DMS 273 (cell line): Measurements from ENCODE around the gene TTYH3.
"Not testable (repeated sequence)": the region's sequence is repeated elsewhere in the genome, so short reads cannot be mapped to it uniquely, and the experiment has no call there.

ENCODE experiments used
- DNase-seq: peaks from one replicate; lab custom pipeline; 2025; ENCODE audit not compliant: unreplicated experiment; lab: John Stamatoyannopoulos, UW

Gene TTYH3

DNA sequence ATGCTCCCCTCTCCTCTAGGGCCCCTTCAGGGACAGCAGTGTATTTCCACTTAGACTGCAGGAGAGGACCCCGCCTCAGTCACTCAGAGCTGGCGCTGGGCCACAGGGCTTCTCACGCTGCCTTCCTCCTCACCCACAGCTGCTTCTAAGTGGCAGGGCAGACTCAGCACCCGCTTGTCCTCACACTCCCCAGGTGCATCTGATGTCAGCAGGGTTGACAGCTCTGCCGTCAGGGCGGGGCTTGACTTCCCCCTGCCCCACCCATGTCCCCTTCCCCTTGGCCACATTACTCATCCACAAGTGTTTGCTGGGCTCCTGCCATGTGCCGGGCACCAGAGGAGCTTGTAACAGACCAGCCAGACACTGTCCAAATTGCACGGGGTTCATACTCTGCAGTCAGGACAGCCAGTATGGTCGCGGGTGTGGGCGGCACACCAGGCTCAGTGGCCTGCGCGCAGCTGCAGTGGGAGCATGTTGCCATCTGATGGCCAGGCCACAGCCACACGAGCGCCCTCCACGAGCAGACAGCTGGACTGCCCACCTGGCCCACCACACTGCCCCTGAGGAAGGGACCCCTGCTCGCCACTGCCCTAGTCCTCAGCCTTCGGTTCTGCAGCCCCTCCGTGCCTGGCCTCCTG is 29.3 kb upstream of the TTYH3 start:
- no peak for DNase-seq

DNA sequence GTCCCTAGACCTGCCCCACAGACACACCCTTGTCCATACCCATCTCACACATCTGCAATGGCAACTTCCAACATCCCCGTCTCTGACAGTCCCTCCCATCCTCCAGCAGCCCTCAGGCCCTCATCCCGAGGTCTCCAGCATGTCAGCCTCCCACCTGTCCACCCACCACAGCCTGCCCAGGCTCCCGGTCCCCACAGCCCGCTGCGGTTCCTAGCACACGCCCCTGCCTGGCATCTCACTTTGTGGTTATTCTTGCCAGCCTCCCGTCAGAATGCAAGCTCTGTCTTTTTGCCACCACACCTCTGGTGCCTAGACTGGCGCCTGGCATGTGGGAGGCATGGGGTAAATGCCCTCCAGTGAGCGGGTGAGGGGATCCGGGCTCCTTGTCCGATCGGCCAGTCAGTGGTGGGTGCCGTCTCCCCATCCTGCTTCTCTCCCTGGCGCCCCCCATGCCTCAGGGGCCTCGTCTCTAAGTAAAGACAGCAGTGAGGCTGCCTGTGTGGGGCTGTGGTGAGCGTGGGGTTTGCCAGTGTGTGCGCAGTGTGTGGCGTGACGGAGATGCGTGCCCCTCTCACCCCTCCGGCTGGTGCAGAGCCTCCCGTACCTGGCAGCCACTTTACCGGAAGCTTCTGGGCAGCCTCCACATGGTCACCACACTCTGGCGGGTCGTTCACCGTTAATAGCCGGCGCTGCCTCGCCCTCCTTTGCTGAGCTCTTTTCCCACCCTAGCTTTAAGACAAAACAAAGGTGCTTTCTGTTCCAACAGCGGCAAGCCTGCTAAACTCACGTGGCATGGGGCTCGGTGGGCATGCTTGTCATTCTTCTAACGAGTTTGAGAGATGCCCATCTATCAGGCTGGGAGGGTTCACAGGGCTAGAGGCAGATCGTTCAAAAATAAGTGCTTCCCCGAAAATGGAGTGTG is 28.5 kb upstream of the TTYH3 start:
- no peak for DNase-seq

DNA sequence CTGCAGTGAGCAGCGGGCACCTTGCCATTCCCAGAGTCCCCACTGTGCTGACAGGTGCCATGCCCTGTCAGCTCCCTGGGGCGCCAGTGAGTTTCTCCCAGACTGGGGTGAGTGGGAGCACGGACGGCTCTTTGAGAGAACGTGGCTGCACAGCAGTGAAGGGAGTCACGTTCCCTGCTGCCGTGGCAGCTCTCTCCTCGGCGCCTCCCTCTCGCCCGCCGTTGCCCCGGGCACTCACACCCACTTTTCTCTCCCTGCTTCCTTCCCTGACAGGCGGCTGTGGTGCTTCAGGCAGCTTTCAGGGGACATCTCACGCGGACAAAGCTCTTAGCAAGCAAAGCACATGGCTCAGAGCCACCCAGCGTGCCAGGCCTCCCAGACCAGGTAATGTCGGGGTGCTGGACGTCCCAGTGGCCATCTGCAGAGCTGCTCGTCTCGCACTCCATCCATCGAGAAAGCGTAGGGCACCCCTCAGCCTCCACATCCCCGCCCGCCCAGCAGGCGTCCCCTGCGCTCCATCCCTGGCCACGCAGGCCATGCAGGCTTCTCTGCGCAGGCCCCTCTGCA is 27.1 kb upstream of the TTYH3 start:
- no peak for DNase-seq

DNA sequence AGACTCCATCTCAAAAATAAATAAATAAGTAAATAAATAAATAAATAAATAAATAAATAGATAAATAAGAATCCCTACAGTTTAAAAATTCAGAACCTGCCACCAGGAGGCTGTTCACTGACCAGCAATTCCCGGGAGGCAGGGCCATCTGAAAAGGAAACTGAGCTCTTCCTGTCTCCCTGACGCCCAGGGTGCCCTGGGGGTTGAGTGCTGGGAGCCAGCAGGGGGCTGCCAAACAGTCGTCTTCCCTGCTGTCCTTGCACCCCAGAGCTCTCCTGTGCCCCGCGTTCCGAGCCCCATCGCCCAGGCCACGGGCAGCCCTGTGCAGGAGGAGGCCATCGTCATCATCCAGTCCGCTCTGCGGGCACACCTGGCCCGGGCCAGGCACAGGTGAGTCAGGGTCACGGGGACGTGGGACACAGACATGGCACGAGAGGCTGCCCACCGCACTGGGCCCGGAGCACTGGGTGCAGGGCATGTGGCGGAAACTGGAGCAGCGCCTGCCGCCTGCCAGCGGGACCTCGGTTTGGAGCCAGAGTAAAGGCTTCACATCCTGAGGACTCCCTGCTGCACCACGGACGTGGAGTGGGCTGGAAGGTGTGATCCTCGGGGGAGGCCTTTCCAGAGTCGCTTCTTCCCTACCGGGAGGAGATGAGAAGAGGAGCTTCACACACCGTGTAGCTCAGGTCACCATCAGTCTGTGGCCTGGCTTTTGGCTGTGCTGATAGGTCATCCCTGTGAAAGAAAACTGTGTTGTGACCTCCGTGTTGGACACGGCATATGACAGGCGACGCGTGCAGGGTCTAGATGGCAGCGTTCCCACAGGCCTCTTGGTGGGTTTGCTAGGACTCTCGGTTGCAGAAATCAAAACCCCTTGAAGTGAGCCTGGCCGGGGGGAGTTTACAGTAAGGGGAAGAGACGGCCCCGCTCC is 25.9 kb upstream of the TTYH3 start:
- DNase-seq, result no peak

DNA sequence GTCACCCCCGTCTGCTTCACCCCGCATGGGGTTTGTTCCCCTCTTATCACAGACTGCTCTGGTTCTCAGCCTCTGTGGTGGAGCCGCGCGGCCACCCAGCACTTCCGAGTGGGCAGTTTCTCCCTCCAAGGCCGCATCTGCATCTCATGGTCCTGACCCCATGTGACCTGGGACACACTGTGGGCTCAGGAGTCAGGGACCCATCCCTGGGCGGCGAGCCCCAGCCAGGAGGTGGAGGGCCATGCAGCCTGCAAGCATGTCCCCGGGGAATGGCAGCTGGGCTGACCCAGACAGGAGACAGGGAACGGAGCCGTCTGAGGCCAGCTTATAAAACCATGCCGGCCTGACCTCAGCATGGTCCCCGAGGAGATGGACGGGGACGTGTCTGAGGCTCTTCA is 25.2 kb upstream of the TTYH3 start:
- DNase-seq, result no peak

DNA sequence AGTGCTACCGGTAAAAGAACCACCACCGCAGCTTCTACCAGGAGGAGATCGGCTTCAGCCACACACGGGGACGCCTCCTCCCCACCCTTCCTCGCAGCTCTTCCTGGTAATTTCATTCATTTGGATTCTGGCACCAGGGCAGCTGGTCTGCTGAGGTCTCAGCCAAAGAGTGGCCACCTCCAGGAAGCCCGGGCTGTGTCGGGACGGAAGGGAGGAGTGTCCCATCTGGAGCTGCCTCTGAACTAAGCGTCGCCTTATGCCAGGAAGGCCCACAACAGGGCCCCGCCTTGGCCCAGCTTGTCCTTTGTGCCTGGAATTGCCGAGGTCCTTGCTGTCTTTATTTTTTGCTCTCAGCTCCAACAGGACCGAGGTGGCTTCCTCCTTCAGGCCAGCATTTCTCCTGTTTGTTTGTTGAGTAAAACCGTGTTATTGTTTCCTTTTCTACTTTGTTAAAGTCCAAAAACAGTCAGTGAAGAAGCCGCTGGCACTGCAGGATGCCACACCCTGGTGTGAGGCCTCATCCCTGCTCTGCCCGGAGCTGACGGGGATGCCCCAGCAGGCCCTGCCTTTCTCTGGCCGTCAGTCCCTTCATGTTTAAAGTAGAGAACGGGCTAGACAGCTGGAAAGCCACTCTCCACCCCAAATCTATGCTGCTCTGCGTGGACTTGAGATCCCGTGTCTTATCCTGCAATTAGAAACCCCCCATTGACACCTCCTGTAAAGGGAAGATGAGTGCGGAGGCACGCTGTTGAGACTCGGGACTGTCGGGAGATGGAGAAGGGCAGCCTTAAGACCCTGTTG is 24.5 kb upstream of the TTYH3 start:
- peak; percentile 85 for DNase-seq

DNA sequence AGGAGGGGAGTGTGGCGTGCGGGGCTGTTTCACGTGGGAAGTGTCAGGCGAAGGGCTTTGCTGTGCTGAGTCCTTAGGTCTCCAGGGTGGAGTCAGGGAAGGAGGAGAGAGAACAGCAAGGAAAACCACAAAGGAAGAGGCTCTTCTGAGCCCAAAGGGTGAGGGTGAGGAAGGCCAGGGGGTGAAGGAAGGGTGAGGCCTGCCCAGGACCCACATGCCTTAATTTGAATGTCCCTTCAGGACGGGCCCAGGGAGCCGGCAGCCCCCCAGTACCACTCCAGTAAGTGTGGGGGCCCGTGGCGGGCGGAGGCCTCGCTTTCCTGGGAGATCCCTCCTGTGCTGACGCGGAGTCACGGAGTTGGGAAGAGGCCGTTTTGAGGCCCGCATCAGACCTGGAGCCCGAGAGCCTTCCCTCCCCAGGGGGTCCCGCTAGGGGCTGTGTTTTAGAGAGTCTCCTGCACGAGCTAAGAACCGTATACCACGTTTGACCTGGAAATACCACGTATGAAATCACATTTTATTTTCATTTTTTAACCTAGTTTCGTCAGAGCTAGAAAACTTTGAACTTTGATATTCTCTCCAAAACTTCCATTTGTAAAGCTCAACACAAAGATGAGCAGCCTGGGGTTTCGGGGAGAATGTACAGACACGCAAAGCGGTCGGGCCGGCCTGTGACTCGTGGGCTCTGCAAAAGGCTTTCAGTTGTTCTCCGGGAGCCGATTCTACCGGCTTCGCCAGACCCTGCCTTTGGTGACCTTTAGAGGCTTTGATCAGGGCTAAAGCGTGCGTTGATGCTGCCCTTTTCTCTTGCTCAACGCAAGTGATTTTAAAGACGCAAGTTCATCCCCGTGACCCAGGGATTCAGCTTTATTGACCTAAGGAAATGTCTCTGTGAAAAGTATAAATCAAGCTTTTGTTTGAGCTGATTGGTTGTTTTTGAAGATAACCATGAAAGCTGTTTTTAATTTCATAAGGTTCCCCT is 23.6 kb upstream of the TTYH3 start:
- no peak for DNase-seq

DNA sequence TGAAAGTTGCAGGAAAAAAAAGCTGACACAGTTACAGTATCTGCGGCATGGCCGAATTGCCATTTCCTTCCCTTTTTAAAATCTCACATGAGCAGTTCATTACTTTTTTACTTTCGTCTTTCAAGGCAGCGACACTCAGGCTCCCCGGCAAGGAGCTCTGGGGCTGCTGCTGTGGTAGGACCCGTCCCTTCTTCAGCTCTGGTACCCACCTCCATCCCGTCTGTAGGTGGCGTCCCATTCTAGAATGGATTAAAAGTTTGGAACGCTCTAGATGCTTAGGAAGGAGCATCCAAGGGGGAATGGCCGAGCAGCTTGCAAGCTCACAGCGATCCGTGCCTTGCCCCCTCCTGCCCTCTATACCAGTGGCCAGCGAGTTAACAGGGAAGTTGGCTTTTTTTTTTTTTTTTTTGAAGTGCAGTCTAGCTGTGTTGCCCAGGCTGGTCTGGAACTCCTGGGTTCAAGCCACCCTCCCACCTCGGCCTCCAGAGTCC is 22.8 kb upstream of the TTYH3 start:
- peak; percentile 72 for DNase-seq

DNA sequence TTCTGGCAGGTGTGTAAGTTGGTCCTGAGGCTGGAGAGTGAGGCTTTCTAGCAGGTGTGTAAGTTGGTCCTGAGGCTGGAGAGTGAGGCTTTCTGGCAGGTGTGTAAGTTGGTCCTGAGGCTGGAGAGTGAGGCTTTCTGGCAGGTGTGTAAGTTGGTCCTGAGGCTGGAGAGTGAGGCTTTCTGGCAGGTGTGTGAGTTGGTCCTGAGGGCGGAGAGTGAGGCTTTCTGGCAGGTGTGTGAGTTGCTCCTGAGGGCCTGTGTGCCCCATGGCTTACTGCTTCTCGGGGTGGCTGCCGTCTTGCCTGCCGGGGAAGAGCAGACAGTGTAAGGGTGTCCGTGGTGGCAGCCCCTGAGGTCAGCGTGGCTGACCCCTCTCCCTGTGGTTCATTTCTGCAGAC is 22.1 kb upstream of the TTYH3 start:
- not testable (repeated sequence) for DNase-seq

DNA sequence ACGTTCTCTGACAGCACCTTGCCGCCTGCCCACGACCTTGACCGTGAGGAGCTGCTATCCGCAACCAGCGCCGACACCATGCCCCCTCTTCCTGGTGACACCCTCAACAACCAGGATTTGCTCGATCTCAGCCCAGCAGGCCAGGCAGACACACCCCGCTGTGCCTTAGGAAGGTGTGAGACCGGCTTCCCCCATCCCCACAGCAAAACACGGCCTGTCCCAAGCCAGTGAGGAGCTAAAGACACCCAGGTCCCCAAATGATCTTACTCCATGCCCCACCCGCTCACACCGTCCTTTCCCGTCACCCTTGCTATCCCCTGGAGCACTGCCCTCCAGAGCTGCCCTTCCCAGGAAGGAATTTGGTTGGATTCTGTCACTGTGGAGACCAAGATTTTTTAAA is 21.3 kb upstream of the TTYH3 start:
- DNase-seq, result no peak

DNA sequence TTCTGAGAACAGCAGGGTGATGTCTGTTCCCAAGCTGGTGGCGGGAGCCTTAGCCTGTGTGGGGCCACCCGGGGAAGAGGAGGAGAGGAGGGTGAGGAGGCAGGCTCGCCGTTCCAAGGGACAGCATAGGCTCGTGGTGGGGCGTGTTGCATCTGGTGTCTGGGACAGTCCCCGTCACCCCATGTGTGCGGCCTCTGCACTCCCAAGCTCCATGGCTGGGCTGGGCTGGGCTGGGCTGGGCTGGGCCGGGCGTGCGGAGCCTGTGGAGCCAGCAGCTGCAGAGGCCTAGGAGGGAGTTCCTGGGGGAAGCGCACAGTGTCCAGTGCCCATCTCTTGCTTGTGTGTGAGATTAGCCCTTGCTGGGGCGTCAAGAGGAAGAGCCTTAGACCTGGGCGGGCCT is 20.9 kb upstream of the TTYH3 start:
- DNase-seq, result no peak

DNA sequence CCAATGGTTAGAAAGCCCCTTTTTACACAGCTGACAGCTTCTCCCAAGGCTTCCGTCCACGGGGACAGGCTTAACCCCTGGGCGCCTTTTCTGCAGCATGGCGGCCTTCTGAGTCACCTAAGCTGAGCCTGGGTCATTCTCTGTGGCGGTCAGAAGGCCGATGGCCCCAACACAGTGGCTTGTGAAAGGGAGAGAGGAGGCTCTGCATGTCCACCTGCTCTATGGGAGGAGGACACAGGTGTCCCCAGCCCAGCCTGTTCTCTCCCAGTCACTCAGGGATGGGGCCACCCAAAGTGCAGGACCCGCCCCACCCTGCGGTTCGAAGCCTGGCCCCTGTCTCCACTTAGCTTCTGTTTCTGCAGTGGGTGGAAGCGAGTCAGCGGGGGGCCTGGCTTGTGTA is 20.4 kb upstream of the TTYH3 start:
- no peak for DNase-seq

DNA sequence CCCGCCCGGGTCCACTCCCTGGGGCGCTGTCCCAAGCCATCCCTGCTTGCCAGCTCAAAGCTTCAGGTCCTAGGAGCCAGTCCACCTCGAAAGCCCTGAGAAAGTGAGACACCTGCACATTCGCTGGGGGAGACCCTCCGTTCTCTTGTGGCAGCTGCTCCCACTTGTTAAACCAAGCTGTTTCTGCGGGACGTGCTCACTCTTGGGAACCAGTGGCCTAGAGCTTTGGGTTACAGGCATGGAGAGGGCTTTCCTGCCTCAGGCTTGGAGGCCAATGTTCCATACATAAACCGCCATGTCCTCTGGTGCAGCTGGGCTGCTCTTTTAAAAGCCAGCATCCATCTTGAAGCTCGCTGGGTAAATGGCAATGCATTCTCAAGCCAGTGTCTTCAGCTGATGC is 19.9 kb upstream of the TTYH3 start:
- no peak for DNase-seq

DNA sequence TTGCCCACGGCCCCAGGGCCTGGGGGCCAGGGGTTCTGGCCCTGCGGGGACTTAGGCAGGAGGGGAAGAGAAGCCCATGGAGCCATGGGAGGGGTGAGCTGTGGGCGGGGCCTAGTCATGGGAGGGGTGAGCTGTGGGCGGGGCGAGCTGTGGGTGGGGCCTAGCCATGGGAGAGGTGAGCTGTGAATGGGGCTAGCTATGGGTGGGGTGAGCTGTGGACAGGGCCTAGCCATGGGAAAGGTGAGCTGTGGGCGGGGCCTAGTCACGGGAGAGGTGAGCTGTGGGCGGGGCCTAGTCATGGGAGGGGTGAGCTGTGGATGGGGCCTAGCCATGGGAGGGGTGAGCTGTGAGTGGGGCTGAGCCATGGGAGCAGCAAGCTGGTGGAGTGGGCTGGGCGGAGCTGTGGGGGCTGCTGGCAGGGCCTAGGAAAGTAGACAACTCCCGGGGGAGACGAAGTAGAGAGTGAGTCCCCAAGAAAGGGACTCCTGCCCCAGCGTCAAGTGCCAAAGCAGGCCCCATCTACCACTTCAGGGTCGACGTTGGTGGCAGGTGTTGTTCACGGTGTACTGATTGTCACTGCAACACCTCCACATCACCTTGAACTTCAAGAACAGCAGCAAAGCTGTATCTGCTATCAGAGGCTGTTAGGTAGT is 19.2 kb upstream of the TTYH3 start:
- DNase-seq, result no peak

DNA sequence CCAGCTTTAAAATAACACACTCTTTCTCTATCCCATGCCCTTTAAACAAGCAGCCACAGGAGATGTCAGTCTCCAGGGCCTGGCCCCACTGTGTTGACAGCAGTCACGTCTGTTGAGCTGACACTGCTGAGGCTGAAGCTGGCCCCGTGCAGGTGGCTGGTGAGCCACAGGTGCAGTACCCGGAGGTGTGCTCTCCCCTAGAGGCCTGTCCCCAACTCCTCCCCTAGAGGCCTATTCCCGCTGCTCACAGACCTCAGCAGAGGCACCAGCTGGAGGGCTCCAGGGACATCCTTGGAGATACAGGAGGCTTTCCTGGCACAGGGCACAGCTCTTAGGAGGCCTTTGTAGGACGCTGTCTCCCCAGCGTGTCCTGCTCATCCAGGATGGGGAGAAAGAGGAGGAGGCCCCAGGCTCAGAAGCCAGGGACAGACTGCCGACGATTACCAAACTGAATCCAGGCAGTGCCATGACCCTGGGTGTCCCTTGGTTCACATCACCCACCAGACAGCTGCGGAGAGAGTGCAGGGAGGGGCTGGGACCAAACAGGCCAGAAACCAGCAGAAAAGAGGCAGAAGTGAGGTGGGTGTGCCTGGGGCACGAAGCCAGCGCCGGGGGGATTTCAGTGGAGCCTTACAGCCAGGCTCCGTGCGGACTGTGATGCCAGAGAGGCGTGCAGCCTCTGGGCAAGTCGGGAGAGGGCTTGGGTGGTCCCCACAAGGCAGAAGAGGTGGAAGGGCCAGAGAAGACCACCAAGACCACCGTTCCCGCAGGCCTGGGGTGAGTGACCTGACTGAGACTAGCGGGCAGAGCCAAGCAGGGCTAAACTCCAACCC is 18.5 kb upstream of the TTYH3 start:
- DNase-seq, result no peak

DNA sequence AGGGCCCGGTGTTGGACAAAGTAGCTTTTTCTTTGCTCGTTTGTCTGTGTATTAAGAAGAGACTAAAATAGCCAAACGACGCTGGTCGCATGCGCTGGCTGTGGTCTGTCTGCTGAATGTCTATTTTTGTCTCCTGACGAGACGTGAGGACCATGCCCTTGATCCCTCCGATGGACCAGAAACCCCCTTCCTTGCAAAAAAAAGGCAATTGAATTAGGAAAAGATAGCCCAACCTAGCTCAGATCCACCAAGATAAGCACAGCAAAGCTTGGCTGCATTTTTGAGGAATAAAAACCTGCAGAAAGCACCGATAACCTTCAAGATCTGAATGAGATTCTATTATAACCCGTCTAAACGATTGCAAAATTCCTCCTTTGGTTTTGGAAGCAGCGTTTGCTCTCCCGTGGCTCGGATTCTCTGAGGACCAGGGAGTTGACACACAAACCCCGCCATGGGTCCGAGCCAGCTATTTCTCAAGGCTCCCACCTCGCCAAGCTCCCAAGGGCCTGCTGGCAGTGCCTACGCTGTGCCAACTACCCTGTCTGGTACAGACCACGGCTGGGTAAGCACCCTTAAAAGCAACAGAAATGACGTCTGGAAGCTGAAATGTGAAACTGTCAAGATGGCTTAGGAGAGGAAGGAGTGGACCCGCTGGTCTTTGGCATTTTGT is 17.7 kb upstream of the TTYH3 start:
- DNase-seq, result peak; percentile 79
